Small intestine (tissue), 7 donors: Measurements from ENCODE around the gene PALLD. TPM values are rescaled to one million over a fixed set of nuclear protein-coding genes. Genes with fewer than 3 reads are reported as not detected.

Source experiments
- DNase-seq, 2 donors: peaks; one replicate each; pipeline versions ENCODE4 v3.0.0 to v3.0.0-alpha.2; 2013
- FAIRE-seq: peaks from 2 replicates; lab custom pipeline; 2012; peaks lifted over from hg19 to GRCh38; lab: Jason Lieb, UNC
- H3K27ac ChIP-seq, 3 donors: one replicate each; pipeline ENCODE4 v1.5.1; 2013; ENCODE audit warnings: low read length in 2 of 3, mild to moderate bottlenecking in 2 of 3, control low read depth in 1 of 3, inconsistent platforms in 1 of 3, low read depth in 1 of 3, moderate library complexity in 1 of 3
- H3K27me3 ChIP-seq, 3 donors: one replicate each; pipeline ENCODE4 v1.6.1; 2013; ENCODE audit warnings: low read length in 3 of 3, inconsistent platforms in 1 of 3; ENCODE audit not compliant: control insufficient read depth in 3 of 3, insufficient read depth in 3 of 3
- H3K36me3 ChIP-seq, 3 donors: one replicate each; pipeline ENCODE4 v1.6.1; 2013; ENCODE audit warnings: low read length in 3 of 3, inconsistent platforms in 1 of 3, low read depth in 1 of 3, mild to moderate bottlenecking in 1 of 3, moderate library complexity in 1 of 3; ENCODE audit not compliant: control insufficient read depth in 3 of 3, insufficient read depth in 2 of 3
- H3K4me1 ChIP-seq, 3 donors: one replicate each; pipeline ENCODE4 v1.6.1; 2013; ENCODE audit warnings: low read length in 2 of 3, inconsistent platforms in 1 of 3, low read depth in 1 of 3, mild to moderate bottlenecking in 1 of 3, moderate library complexity in 1 of 3; ENCODE audit not compliant: control insufficient read depth in 3 of 3, insufficient read depth in 2 of 3
- H3K4me3 ChIP-seq, 3 donors: one replicate each; pipeline ENCODE4 v1.5.1; 2013; ENCODE audit warnings: low read length in 3 of 3, control low read depth in 1 of 3, inconsistent platforms in 1 of 3, low read depth in 1 of 3, mild to moderate bottlenecking in 1 of 3, moderate library complexity in 1 of 3
- H3K9me3 ChIP-seq, 2 donors: one replicate each; pipeline ENCODE4 v1.6.1; 2013; ENCODE audit warnings: low read depth in 1 of 2, low read length in 1 of 2; ENCODE audit not compliant: control insufficient read depth in 2 of 2, insufficient read depth in 1 of 2
- WGBS, 3 donors: extraction: QIAGEN DNeasy Blood & Tissue Kit; methylation state at CpG; one replicate each; pipeline ENCODE4 v1.1.7; 2013; 5-methylcytosine and 5-hydroxymethylcytosine counted together
- polyA plus RNA-seq, 4 donors: library from polyadenylated mRNA; stranded (reverse) in 3 of 4; unstranded in 1 of 4; fragments of 200-250 nt in 3 of 4; fragments of 120-200 nt in 1 of 4; gene quantifications; one replicate each; pipeline versions ENCODE4 v1.2.1 to v1.2.3, GENCODE V29; 2013
- donor health status: healthy with polysubstance abuse.
- donor health status: control.
- donor health status: control.
- donor health status: Bipolar disorder and iron deficiency.
- donor health status: healthy.

The PALLD gene
- polyA plus RNA-seq, 4 donors: 31.3 to 58.9 (median 38.0) TPM

DNA sequence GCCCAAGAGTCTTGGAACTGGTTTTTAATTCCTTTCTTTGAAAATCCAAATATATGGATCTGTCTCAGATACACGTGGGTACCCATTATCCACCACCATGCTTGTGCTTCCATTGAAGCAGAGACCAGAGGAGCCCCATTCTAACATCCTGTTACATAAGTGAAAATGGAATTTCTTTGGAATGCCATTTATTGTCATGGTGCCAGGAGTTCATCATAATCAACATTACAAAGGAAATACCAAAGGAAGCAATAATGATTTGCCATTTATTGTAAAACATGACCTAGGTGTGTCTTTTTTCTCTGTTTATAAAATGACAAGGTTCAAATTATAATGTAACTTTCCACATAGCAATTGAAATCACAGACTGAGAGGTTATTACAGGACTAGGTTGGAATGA lies 61.7 kb downstream of the PALLD start:
- Histone ChIP-seq H3K27me3 (no peaks in the 10 kb centered on the region), H3K36me3 (no peaks in the 10 kb centered on the region), H3K4me3 (no peak overlapping the region), H3K9me3 (no peaks in the 10 kb centered on the region), H3K4me1 (peaks cover 0 to 15% (median 3%) of the 10 kb centered on the region in 3 donors), H3K27ac (peak overlapping the region in 1 of 3 donors; percentile 58)
- FAIRE-seq: no peak
- peak; percentile 40 to 56 for DNase-seq
- WGBS, 3 donors: 58 to 59% (median 58%) methylated on average over 1 of the region's 1 CpG

DNA sequence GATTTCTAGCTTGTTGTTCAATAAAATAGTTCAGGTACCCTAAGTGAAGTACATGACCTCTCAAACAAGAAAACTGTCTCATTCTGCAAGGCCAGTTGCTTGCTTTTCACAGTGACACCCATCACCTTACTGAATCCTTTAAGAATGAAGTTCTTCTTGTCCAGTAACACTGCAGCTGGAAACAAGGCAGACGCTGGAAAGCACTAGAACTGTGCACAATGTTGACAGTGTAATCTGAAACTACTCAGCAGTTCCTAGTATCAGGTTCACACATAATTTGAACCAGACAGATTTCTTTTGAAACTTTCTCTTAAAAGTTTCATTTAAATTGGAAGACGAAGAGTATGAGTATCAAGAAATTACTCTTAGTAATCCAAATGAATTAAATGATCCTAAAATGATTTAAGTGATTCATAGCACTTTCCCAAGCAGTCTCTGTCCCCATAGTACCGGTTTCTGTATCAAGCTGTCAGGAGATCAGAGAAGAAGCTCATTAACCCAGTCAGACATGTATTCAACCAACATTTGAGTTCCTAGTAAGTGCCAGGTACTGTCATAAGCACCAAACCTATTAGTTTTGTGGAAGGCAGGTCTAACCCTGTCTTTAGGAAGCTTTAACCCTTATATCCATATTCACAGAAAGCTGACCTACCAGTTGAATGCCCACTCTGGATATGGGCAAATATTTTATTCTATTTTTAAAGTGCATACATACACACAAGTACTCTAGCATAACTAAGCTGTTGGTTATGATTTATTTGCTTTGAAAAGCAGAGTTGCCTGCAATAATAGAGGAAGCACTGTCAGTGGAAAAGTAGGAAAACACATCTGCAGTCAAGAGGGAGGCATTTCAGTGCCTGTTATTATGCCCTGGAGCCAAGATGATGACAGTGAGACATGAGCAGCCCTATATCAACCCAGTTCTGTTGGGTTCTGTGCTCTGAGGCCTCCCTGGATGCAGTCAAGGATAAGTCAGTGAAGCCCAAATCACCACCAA lies 63.6 kb downstream of the PALLD start:
- WGBS, 3 donors: 63 to 71% (median 66%) methylated on average over 3 of the region's 3 CpGs
- FAIRE-seq: no peak
- peak overlapping the region in 1 of 3 donors; percentile 39 for H3K27ac ChIP-seq

DNA sequence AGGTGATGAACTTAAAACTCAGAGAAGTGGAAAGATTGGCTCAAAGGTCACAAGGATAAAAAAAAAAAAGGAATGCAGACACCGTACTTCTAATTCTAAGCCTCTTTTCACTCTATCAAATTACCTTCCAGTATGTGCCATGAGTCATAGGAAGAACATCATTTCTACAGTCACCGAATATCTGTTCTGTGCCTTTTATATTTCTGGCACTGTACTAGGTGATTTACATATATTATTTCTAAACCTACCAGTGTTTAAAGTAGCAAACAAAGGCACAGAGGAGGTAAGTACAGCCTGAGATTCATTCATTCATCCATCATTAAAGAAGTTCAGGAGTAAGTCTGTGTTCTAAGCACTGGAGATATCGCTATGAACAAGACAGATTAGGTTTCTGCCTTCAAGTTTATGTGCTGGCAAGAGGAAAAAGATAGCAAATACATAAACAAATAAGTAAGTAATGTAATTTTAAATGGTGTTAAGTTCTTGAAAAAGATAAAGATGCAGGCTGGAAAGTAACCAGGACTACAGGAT lies 65.3 kb downstream of the PALLD start:
- DNase-seq (peak; percentile 29 to 51), FAIRE-seq (no peak)
- Histone ChIP-seq H3K4me1 (peaks cover 0 to 15% (median 3%) of the 10 kb centered on the region in 3 donors), H3K36me3 (no peaks in the 10 kb centered on the region), H3K4me3 (no peak overlapping the region), H3K27ac (no peak overlapping the region), H3K9me3 (no peaks in the 10 kb centered on the region), H3K27me3 (no peaks in the 10 kb centered on the region)
- 27 to 45% (median 44%) methylated on average over 3 of the region's 3 CpGs for WGBS, 3 donors

More for the DNA sequence above, 63.6 kb downstream of the PALLD start:
- DNase-seq: peak in 1 of 2 donors; percentile 45
- Histone ChIP-seq H3K4me3 (no peak overlapping the region), H3K4me1 (peaks cover 0 to 15% (median 3%) of the 10 kb centered on the region in 3 donors), H3K36me3 (no peaks in the 10 kb centered on the region), H3K9me3 (no peaks in the 10 kb centered on the region), H3K27me3 (no peaks in the 10 kb centered on the region)

DNA sequence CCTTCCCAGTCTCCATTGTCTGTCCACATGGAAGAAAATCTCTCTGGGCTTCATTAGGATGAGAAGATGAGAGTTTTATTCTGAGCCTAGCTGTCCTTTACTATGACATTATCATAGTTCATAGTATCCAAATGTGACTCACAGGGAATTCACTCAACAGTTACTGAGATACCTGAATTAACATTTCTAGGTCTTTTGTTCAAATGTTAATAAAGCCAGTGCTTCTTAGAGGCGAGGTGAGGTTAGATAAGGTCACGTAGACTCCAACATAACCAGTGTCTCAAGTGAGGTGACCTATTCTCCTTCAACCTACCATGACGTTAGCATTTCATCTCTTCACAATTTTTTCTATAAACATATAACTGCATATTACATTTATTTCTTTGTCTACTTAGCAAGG lies 67.2 kb downstream of the PALLD start:
- WGBS, 3 donors: 83 to 96% (median 91%) methylated on average over 3 of the region's 3 CpGs

DNA sequence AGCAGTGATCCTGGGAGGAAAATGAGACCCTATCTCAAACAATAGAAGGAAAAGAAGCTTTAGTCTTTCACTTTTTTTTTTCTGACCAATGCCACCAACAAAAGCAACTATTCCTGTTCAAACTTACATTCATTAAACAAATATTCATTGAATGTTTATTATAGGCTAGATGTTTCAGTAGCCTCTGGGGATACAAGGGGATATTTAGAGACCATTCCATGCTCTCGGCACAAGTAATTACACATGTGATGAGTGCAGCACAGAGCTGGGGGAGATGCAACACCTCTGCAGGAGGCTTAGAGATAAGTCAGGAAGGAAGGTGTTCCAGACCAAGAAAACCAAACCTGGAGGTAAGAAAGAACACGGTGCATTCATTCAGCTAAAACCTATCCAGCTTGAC lies 68.3 kb downstream of the PALLD start:
- Histone ChIP-seq H3K9me3 (no peaks in the 10 kb centered on the region), H3K27ac (no peak overlapping the region), H3K27me3 (no peaks in the 10 kb centered on the region), H3K36me3 (no peaks in the 10 kb centered on the region), H3K4me3 (no peak overlapping the region), H3K4me1 (peaks cover 0 to 20% (median 6%) of the 10 kb centered on the region in 3 donors)
- no peak for FAIRE-seq
- 73 to 79% (median 74%) methylated on average over 2 of the region's 2 CpGs for WGBS, 3 donors
- DNase-seq: no peak

More for the DNA sequence above, 67.2 kb downstream of the PALLD start:
- Histone ChIP-seq H3K27me3 (no peaks in the 10 kb centered on the region), H3K4me3 (no peak overlapping the region), H3K27ac (no peak overlapping the region), H3K9me3 (no peaks in the 10 kb centered on the region), H3K36me3 (no peaks in the 10 kb centered on the region), H3K4me1 (peaks cover 1 to 15% (median 2%) of the 10 kb centered on the region in 3 donors)
- no peak for FAIRE-seq
- DNase-seq: no peak

DNA sequence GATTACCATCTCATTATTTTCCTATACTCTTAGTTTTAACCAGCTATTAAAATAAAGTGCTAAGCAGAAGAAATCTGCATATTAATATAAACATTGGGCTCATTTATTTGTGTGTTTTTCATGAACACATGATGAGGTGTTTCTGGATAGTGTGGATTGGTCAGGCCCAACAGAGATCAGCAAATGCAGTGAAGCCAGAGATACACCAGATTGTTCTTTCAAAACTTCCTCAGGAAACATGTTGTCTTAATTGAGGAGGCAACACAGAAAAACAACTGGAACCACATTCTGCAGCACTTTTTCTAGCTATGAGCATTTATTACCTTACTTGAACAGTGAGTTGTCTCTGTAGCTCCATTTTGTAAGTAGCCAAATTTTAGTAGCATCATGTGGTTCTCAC lies 69.9 kb downstream of the PALLD start:
- FAIRE-seq (no peak), DNase-seq (no peak)
- H3K4me3 ChIP-seq: no peak overlapping the region
- no peaks in the 10 kb centered on the region for H3K27me3 ChIP-seq
- H3K27ac ChIP-seq: no peak overlapping the region
- H3K36me3 ChIP-seq: no peaks in the 10 kb centered on the region
- peaks cover 0 to 10% (median 6%) of the 10 kb centered on the region in 3 donors for H3K4me1 ChIP-seq
- H3K9me3 ChIP-seq: no peaks in the 10 kb centered on the region

DNA sequence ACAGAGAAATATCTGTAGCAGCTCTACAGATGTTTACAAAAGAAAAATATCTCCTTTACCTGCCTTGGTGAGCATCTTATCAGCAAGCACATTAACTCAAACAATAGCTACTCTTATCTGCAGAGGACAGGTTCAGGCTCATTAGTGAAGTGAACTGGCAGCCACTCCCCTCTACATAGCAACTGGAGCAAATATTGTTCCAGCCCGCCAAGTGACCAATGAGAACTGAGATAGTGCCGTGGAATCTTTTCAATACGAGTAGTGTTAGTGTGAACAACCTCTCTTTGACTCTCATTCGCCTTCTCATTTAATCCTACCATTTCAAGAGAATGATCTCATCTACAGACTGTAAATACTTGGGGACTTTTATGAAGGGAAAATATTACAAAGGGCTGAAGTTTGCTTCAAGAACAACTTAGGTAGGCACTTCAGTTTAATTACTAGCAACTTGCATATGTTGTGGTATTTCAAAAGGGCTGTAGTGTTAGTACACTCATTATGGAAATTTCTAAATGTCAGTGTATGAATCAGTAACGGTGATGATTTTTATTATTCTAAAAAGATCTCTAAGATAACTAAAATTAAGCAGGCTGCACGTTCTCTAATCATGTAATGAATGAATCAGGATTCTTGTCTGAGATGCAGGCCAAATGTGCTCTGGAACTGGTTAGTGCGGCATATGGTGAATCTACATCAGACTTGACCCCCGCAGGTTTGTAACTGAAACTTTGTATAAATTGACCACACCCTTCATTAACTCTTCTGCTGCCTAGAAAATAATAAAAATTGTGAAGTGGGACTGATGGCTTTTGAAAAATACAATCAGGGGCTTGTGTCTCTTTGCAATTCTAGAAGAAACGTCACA lies 72.4 kb downstream of the PALLD start:
- Histone ChIP-seq H3K27me3 (no peaks in the 10 kb centered on the region), H3K4me3 (no peak overlapping the region), H3K36me3 (no peaks in the 10 kb centered on the region), H3K27ac (peak overlapping the region in 1 of 3 donors; percentile 40), H3K9me3 (no peaks in the 10 kb centered on the region), H3K4me1 (peaks cover 0 to 10% (median 6%) of the 10 kb centered on the region in 3 donors)
- DNase-seq (peak; percentile 90 to 92), FAIRE-seq (peak; percentile 84)
- 7 to 29% (median 15%) methylated on average over 9 of the region's 9 CpGs for WGBS, 3 donors

DNA sequence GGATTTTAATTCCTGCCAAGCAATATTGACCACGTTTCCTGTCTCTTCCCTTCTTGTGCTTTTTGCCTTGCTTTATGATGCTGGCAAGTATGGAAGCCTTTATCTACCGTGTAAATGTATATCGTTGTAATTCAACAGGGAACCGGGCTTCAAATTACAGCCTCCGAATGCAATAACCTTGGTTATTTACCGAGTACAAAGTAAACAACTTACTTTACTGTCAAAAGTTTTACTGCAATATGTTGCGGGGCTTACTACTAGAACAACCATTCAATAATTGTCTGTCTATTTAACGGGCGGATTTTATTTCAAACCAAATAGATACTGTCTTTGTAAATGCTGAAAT lies 73.1 kb downstream of the PALLD start:
- Histone ChIP-seq H3K4me1 (peaks cover 0 to 10% (median 6%) of the 10 kb centered on the region in 3 donors), H3K9me3 (no peaks in the 10 kb centered on the region), H3K4me3 (no peak overlapping the region), H3K27me3 (no peaks in the 10 kb centered on the region), H3K27ac (peak overlapping the region in 1 of 3 donors; percentile 40), H3K36me3 (no peaks in the 10 kb centered on the region)
- DNase-seq: no peak
- FAIRE-seq: no peak
- WGBS, 3 donors: 20 to 49% (median 33%) methylated on average over 9 of the region's 9 CpGs
